ENCODE data around the gene PTPN14. TPM values are rescaled to one million over a fixed set of nuclear protein-coding genes. Genes with fewer than 3 reads are reported as not detected.

The PTPN14 gene
- total and polyA plus RNA-seq, 2 experiments from 2014 or later, result 18.7 to 70.2 TPM

GRCh38 chr1:214493126-214493796 is 58.1 kb downstream of the PTPN14 start:
- Mint-ChIP-seq H3K4me1 (peaks cover 44% of the 10 kb centered on the region), H3K27me3 (ENCODE audit: insufficient read depth, low read depth, poor library complexity) (peaks cover 4% of the 10 kb centered on the region), H3K9me3 (no peaks in the 10 kb centered on the region), H3K36me3 (ENCODE audit: low read depth) (no peaks in the 10 kb centered on the region), H3K4me3 (no peak overlapping the region), H3K27ac (no peak overlapping the region)
- Histone ChIP-seq H3K36me3 (ENCODE audit: insufficient read depth) (no peaks in the 10 kb centered on the region), H3K4me1 (ENCODE audit: insufficient read depth) (peaks cover 30% of the 10 kb centered on the region), H3K27ac (ENCODE audit: low read depth) (no peak overlapping the region), H3K79me2 (replicated peaks; ENCODE audit: insufficient read depth) (peaks cover 93% of the 10 kb centered on the region), H2AFZ (no peak overlapping the region), H4K20me1 (replicated peaks; ENCODE audit: insufficient read depth) (peaks cover 8% of the 10 kb centered on the region), H3K27me3 (ENCODE audit: insufficient read depth) (no peaks in the 10 kb centered on the region), H3K9me2 (ENCODE audit: insufficient read depth) (no peaks in the 10 kb centered on the region), H3K4me2 (no peak overlapping the region), H3F3A (replicated peaks; ENCODE audit: low read depth) (no peaks in the 10 kb centered on the region), H3K4me3 (no peak overlapping the region)
- no peak for DNase-seq (ENCODE audit: low spot score)
- TF ChIP-seq EZH2phosphoT487 (IDR thresholded peaks at IDR 0.05; ENCODE audit: unreplicated experiment) (no peak), REST (IDR thresholded peaks at IDR 0.05; ENCODE audit: unreplicated experiment) (no peak)
- ATAC-seq, result no peak

GRCh38 chr1:214492401-214493075 is 58.9 kb downstream of the PTPN14 start:
- Histone ChIP-seq H2AFZ (no peak overlapping the region), H3K36me3 (ENCODE audit: insufficient read depth) (no peaks in the 10 kb centered on the region), H4K20me1 (replicated peaks; ENCODE audit: insufficient read depth) (peaks cover 8% of the 10 kb centered on the region), H3K27ac (ENCODE audit: low read depth) (no peak overlapping the region), H3K9me2 (ENCODE audit: insufficient read depth) (no peaks in the 10 kb centered on the region), H3K79me2 (replicated peaks; ENCODE audit: insufficient read depth) (peaks cover 93% of the 10 kb centered on the region), H3K27me3 (ENCODE audit: insufficient read depth) (no peaks in the 10 kb centered on the region), H3K4me3 (no peak overlapping the region), H3F3A (replicated peaks; ENCODE audit: low read depth) (no peaks in the 10 kb centered on the region), H3K4me1 (ENCODE audit: insufficient read depth) (peaks cover 25% of the 10 kb centered on the region), H3K4me2 (no peak overlapping the region)
- ATAC-seq, result no peak
- Mint-ChIP-seq H3K4me3 (no peak overlapping the region), H3K36me3 (ENCODE audit: low read depth) (no peaks in the 10 kb centered on the region), H3K4me1 (peaks cover 42% of the 10 kb centered on the region), H3K9me3 (no peaks in the 10 kb centered on the region), H3K27ac (no peak overlapping the region), H3K27me3 (ENCODE audit: insufficient read depth, low read depth, poor library complexity) (peaks cover 4% of the 10 kb centered on the region)
- no peak for DNase-seq (ENCODE audit: low spot score)
- TF ChIP-seq CTCF (conservative IDR thresholded peaks at IDR 0.05; ENCODE audit: low read depth in 2 of 2), result no peak
- TF ChIP-seq NANOG (IDR thresholded peaks at IDR 0.05; ENCODE audit: borderline replicate concordance), result no peak
- no peak for TF ChIP-seq STAT1 (IDR thresholded peaks at IDR 0.05; ENCODE audit: unreplicated experiment)
- no peak for TF ChIP-seq ZNF331 (CRISPR knock-in tag; IDR thresholded peaks at IDR 0.05; ENCODE audit: low read depth)
- no peak for TF ChIP-seq ETS1 (IDR thresholded peaks at IDR 0.05)
- TF ChIP-seq EZH2phosphoT487 (IDR thresholded peaks at IDR 0.05; ENCODE audit: unreplicated experiment), result no peak
- TF ChIP-seq JUNB (IDR thresholded peaks at IDR 0.05; ENCODE audit: unreplicated experiment), result no peak

All from GM23338 (cell line).